SK-N-SH (cell line): ENCODE data around the gene SLC4A8. TPM values are rescaled to one million over a fixed set of nuclear protein-coding genes. Genes with fewer than 3 reads are reported as not detected.

ENCODE experiments used
- CTCF ChIA-PET: fragments of 300-600, 350-600 bp; formaldehyde crosslinking; extraction: SDS; loops from one replicate; lab custom pipeline; 2021; lab: Yijun Ruan, JAX
- POLR2A ChIA-PET: fragments of 350-600 bp; sonication (Branson Sonifier 250); formaldehyde crosslinking; extraction: SDS; loops from one replicate; lab custom pipeline; 2020; ENCODE audit warnings: antibody characterized with exemption, inconsistent platforms; lab: Yijun Ruan, JAX
- DNase-seq: peaks from one replicate; pipeline ENCODE4 v3.0.0; 2012
- H2AFZ ChIP-seq: fragments of 200-600 bp; sonication (generic); 2 replicates; pipeline ENCODE4 v1.8.1; 2016; ENCODE audit warnings: antibody characterized with exemption, mild to moderate bottlenecking, low read depth
- H3F3A ChIP-seq: fragments of 200-600 bp; sonication (generic); replicated peaks from 2 replicates; pipeline ENCODE3; 2016; ENCODE audit warnings: antibody characterized with exemption, mild to moderate bottlenecking; ENCODE audit not compliant: insufficient read depth
- H3K27ac ChIP-seq, 2 experiments: fragments of 200-500 bp in 1 of 2; fragments of 200-600 bp in 1 of 2; sonication (Bioruptor generic) in 1 of 2; sonication (generic), shearing (Covaris generic) in 1 of 2; 2 replicates each; pipeline versions ENCODE4 v1.5.1 to v1.6.1; 2014 to 2016; ENCODE audit warnings: low read depth in 2 of 2, inconsistent platforms in 1 of 2, low read length in 1 of 2, mild to moderate bottlenecking in 1 of 2, mixed read lengths in 1 of 2
- H3K27me3 ChIP-seq: fragments of 200-600 bp; sonication (generic), shearing (Covaris generic); 2 replicates; pipeline ENCODE4 v1.6.1; 2016; ENCODE audit warnings: mixed run types; ENCODE audit not compliant: insufficient read depth
- H3K36me3 ChIP-seq, 2 experiments: fragments of 200-500 bp in 1 of 2; fragments of 200-600 bp in 1 of 2; sonication (Bioruptor generic) in 1 of 2; sonication (generic) in 1 of 2; replicated peaks in 1 of 2; 2 replicates each; pipeline versions ENCODE3 to v1.5.1; 2014 to 2016; ENCODE audit warnings: low read length in 1 of 2, mild to moderate bottlenecking in 1 of 2; ENCODE audit not compliant: insufficient read depth in 2 of 2, control insufficient read depth in 1 of 2
- H3K4me1 ChIP-seq, 2 experiments: fragments of 200-500 bp in 1 of 2; fragments of 200-600 bp in 1 of 2; sonication (Bioruptor generic) in 1 of 2; sonication (generic), shearing (Covaris generic) in 1 of 2; 2 replicates each; pipeline versions ENCODE4 v1.5.1 to v1.6.1; 2014 to 2016; ENCODE audit warnings: low read depth in 1 of 2, low read length in 1 of 2, mixed run types in 1 of 2; ENCODE audit not compliant: insufficient read depth in 2 of 2, control insufficient read depth in 1 of 2
- H3K4me2 ChIP-seq: fragments of 200-600 bp; sonication (generic), shearing (Covaris generic); 2 replicates; pipeline ENCODE4 v1.6.1; 2017; ENCODE audit warnings: mixed run types
- H3K4me3 ChIP-seq, 2 experiments: fragments of 200-500 bp in 1 of 2; fragments of 200-600 bp in 1 of 2; sonication (Bioruptor generic) in 1 of 2; sonication (generic), shearing (Covaris generic) in 1 of 2; 2 replicates each; pipeline versions ENCODE4 v1.5.1 to v1.8.1; 2014 to 2016; ENCODE audit warnings: low read depth in 2 of 2, inconsistent platforms in 1 of 2, low read length in 1 of 2, mild to moderate bottlenecking in 1 of 2, mixed read lengths in 1 of 2, moderate library complexity in 1 of 2
- H3K79me2 ChIP-seq: fragments of 200-600 bp; sonication (generic); 2 replicates; pipeline ENCODE4 v1.8.1; 2017; ENCODE audit warnings: mild to moderate bottlenecking; ENCODE audit not compliant: insufficient read depth
- H3K9ac ChIP-seq: fragments of 200-600 bp; sonication (generic); 2 replicates; pipeline ENCODE4 v1.6.1; 2017; ENCODE audit warnings: mixed run types
- H3K9me2 ChIP-seq: fragments of 200-600 bp; sonication (generic); 2 replicates; pipeline ENCODE4 v1.6.1; 2017; ENCODE audit warnings: mixed run types
- H3K9me3 ChIP-seq: fragments of 200-600 bp; sonication (generic); 2 replicates; pipeline ENCODE4 v1.6.1; 2017; ENCODE audit warnings: mixed run types, mild to moderate bottlenecking, moderate library complexity
- H4K20me1 ChIP-seq: fragments of 200-600 bp; sonication (generic); 2 replicates; pipeline ENCODE4 v1.6.1; 2017; ENCODE audit warnings: mild to moderate bottlenecking, mixed run types; ENCODE audit not compliant: insufficient read depth
- ELF1 ChIP-seq: IDR thresholded peaks from 2 replicates; pipeline ENCODE4 v1.4.0; 2012
- EP300 ChIP-seq, 2 experiments: IDR thresholded peaks; 2 replicates each; pipeline versions ENCODE4 v1.4.0 to v1.6.1; 2012; ENCODE audit warnings: borderline replicate concordance in 1 of 2, low read depth in 1 of 2, low read length in 1 of 2
- EZH2phosphoT487 ChIP-seq: fragments of 200-600 bp; sonication (generic); IDR thresholded peaks from 2 replicates; pipeline ENCODE4 v1.6.1; 2017; ENCODE audit warnings: low read depth, mixed run types, mild to moderate bottlenecking, antibody characterized with exemption, moderate library complexity, borderline replicate concordance
- FOSL2 ChIP-seq: IDR thresholded peaks from 2 replicates; pipeline ENCODE4 v1.4.0; 2012; ENCODE audit warnings: low read depth, mild to moderate bottlenecking, moderate library complexity, borderline replicate concordance
- NFIC ChIP-seq: IDR thresholded peaks from 2 replicates; pipeline ENCODE4 v1.4.0; 2012; ENCODE audit warnings: borderline replicate concordance
- NRF1 ChIP-seq: IDR thresholded peaks from 2 replicates; pipeline ENCODE4 v1.6.1; 2012; ENCODE audit warnings: low read depth, mild to moderate bottlenecking, low read length
- PBX3 ChIP-seq: IDR thresholded peaks from 2 replicates; pipeline ENCODE4; 2012
- RAD21 ChIP-seq: IDR thresholded peaks from 2 replicates; pipeline ENCODE4 v1.6.1; 2012; ENCODE audit warnings: mild to moderate bottlenecking, low read length
- RCOR1 ChIP-seq: fragments of 150-350 bp; IDR thresholded peaks from 2 replicates; pipeline ENCODE4 v1.6.1; 2017; ENCODE audit warnings: antibody characterized with exemption, low read length
- SIN3A ChIP-seq: IDR thresholded peaks from 2 replicates; pipeline ENCODE4 v1.6.1; 2012; ENCODE audit warnings: low read depth, mild to moderate bottlenecking, low read length, moderate library complexity, borderline replicate concordance
- TAF1 ChIP-seq: IDR thresholded peaks from 2 replicates; pipeline ENCODE4 v1.6.1; 2012; ENCODE audit warnings: low read depth, mild to moderate bottlenecking, low read length, moderate library complexity, borderline replicate concordance
- TCF12 ChIP-seq: IDR thresholded peaks from 2 replicates; pipeline ENCODE4 v1.4.0; 2012
- TEAD4 ChIP-seq: IDR thresholded peaks from 2 replicates; pipeline ENCODE4 v1.4.0; 2012; ENCODE audit warnings: mild to moderate bottlenecking, borderline replicate concordance; ENCODE audit not compliant: insufficient read depth
- USF1 ChIP-seq: IDR thresholded peaks from 2 replicates; pipeline ENCODE4 v1.4.0; 2012; ENCODE audit warnings: low read depth, borderline replicate concordance
- USF2 ChIP-seq: fragments of 150-350 bp; IDR thresholded peaks from 2 replicates; pipeline ENCODE4 v1.6.1; 2017; ENCODE audit warnings: antibody characterized with exemption, low read length, low read depth, borderline replicate concordance
- YY1 ChIP-seq: IDR thresholded peaks from 2 replicates; pipeline ENCODE4 v1.4.0; 2012; ENCODE audit warnings: low read depth, mild to moderate bottlenecking
- WGBS: methylation state at CpG from one replicate; pipeline ENCODE4 v1.1.6; 2017; ENCODE audit warnings: low lambda C conversion rate; 5-methylcytosine and 5-hydroxymethylcytosine counted together
- polyA plus RNA-seq, 3 experiments: library from polyadenylated mRNA; depleted of rRNA; stranded (reverse); fragments of >200 nt; gene quantifications; 2 replicates each; pipeline ENCODE4 v1.2.3, GENCODE V29; 2012

SLC4A8 gene
- polyA plus RNA-seq, 1 of the 3 experiments (the other 2 are of a cell fraction) = 5.2 TPM

DNA sequence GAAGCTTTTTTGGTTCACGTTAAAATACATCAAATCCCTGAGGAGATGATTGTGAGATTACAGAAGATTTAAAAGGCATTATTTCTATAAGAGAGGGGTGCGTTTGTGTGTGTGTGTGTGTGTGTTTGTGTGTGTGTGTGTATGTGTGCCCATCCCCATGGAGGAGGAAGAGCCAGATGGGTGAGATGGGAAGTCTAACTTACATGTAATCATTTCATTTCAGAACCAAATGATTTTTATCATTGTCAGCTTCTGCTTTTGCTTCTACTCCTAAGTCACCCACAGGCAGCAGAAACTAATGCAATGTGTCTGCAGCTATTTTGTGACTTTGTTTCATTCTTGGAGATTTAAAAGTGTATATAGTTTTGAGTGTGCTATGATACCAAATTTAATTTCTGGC is 68.7 kb downstream of the SLC4A8 start:
- Histone ChIP-seq H3K9me2 (no peaks in the 10 kb centered on the region), H3K27me3 (no peaks in the 10 kb centered on the region), H3F3A (no peaks in the 10 kb centered on the region), H3K9ac (no peak overlapping the region), H3K4me3 (no peak overlapping the region), H3K9me3 (no peaks in the 10 kb centered on the region), H3K27ac (no peak overlapping the region), H3K36me3 (peaks cover 0 to 2% of the 10 kb centered on the region in 2 experiments), H3K4me2 (no peak overlapping the region), H2AFZ (no peak overlapping the region), H3K79me2 (no peaks in the 10 kb centered on the region), H3K4me1 (peaks cover 0 to 30% of the 10 kb centered on the region in 2 experiments; a peak in 2 of 4 replicates), H4K20me1 (no peaks in the 10 kb centered on the region)
- WGBS = 76% methylated on average over 2 of the region's 2 CpGs
- TF ChIP-seq TAF1 (no peak), SIN3A (no peak), PBX3 (no peak), EZH2phosphoT487 (no peak)
- ChIA-PET CTCF (interaction anchor here (0.9 to 1.2 kb wide), 3 partner anchors 10 to 72 kb away, joined by 3 to 4 read pairs (median 4); no protein-coding TSS in a partner anchor), POLR2A (no interaction called here)
- DNase-seq = no peak

DNA sequence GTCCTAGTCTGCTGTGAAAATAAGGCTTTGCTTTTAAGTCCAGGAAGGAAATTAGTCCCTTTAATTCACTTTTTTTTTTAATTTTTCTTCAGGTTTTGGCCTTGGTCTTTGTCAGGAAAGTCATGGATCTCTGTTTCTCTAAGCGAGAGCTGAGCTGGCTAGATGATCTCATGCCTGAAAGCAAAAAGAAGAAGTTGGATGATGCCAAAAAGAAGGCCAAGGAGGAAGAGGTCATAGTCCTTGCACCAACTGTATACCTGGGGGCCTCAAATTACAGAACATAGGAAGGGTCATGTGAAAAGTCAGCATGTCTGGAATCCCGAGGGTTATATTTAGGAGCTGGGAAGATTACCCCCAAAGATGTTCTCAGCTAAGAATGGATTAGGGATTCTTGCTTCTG is 72.3 kb downstream of the SLC4A8 start:
- no peaks in the 10 kb centered on the region for H3K9me3 ChIP-seq
- no peak overlapping the region for H3K4me2 ChIP-seq
- H3K9ac ChIP-seq = no peak overlapping the region
- DNase-seq = no peak
- no peak overlapping the region for H3K4me3 ChIP-seq
- H3F3A ChIP-seq = peaks cover 5% of the 10 kb centered on the region
- no peaks in the 10 kb centered on the region for H3K79me2 ChIP-seq
- no peaks in the 10 kb centered on the region for H4K20me1 ChIP-seq
- peaks cover 0 to 2% of the 10 kb centered on the region in 2 experiments for H3K36me3 ChIP-seq
- POLR2A ChIA-PET = no interaction called here
- no peaks in the 10 kb centered on the region for H3K9me2 ChIP-seq
- TF ChIP-seq ELF1 (no peak), USF2 (no peak), NFIC (no peak), EZH2phosphoT487 (no peak), TAF1 (no peak), YY1 (no peak), USF1 (no peak), TEAD4 (no peak), TCF12 (no peak), FOSL2 (no peak), PBX3 (no peak), RAD21 (no peak), NRF1 (no peak), EP300 (IDR thresholded peaks at IDR 0.05; ENCODE audit: borderline replicate concordance in 1 of 2, low read depth in 1 of 2, low read length in 1 of 2) (no peak), RCOR1 (no peak)
- TF ChIP-seq, all 33 proteins: peak for 0
- no peak overlapping the region for H3K27ac ChIP-seq
- H2AFZ ChIP-seq = no peak overlapping the region
- CTCF ChIA-PET = interaction anchor here (0.8 to 2.5 kb wide), 4 partner anchors 35 to 113 kb away, joined by 3 to 6 read pairs (median 3); no protein-coding TSS in a partner anchor
- 97% methylated on average over 2 of the region's 2 CpGs for WGBS
- peaks cover 0 to 17% of the 10 kb centered on the region in 2 experiments; a peak in 2 of 4 replicates for H3K4me1 ChIP-seq
- no peaks in the 10 kb centered on the region for H3K27me3 ChIP-seq
